Mesenchymal stem cell (in vitro differentiated cells and primary cell): ENCODE results near the gene SLC25A45.
A peak's percentile ranks its signal among the peaks of the same experiment; 100 is the strongest.

Experiments used
- DNase-seq: peaks from one replicate; pipeline ENCODE4 v3.0.0-alpha.2; 2013
- H2AFZ ChIP-seq: one replicate; pipeline ENCODE4 v1.6.1; 2013; ENCODE audit warnings: low read depth, mild to moderate bottlenecking, control low read depth, inconsistent platforms, low read length, moderate library complexity
- H2AK5ac ChIP-seq: 2 replicates; pipeline ENCODE4 v1.6.1; 2013; ENCODE audit warnings: low read length, moderate library complexity, mild to moderate bottlenecking, inconsistent platforms; ENCODE audit not compliant: severe bottlenecking
- H2BK120ac ChIP-seq: one replicate; pipeline ENCODE4 v1.6.1; 2013; ENCODE audit warnings: low read depth, mild to moderate bottlenecking, inconsistent platforms, low read length, moderate library complexity
- H2BK12ac ChIP-seq, 2 experiments: one replicate each; pipeline ENCODE4 v1.6.1; 2013; ENCODE audit warnings: inconsistent platforms in 2 of 2, low read length in 2 of 2, mild to moderate bottlenecking in 2 of 2, moderate library complexity in 2 of 2, control low read depth in 1 of 2
- H2BK15ac ChIP-seq: one replicate; pipeline ENCODE4 v1.6.1; 2013; ENCODE audit warnings: mild to moderate bottlenecking, low read depth, inconsistent platforms; ENCODE audit not compliant: poor library complexity, severe bottlenecking
- H2BK5ac ChIP-seq: 2 replicates; pipeline ENCODE4 v1.6.1; 2013; ENCODE audit warnings: low read depth, mild to moderate bottlenecking, low read length, control low read depth, inconsistent platforms; ENCODE audit not compliant: poor library complexity, severe bottlenecking
- H3K14ac ChIP-seq, 2 experiments: one replicate each; pipeline ENCODE4 v1.6.1; 2013; ENCODE audit warnings: inconsistent platforms in 2 of 2, low read length in 2 of 2, control low read depth in 1 of 2, mild to moderate bottlenecking in 1 of 2, moderate library complexity in 1 of 2
- H3K18ac ChIP-seq, 2 experiments: one replicate each; pipeline ENCODE4 v1.6.1; 2013; ENCODE audit warnings: inconsistent platforms in 2 of 2, low read length in 2 of 2, control low read depth in 1 of 2, low read depth in 1 of 2, mild to moderate bottlenecking in 1 of 2
- H3K23ac ChIP-seq, 2 experiments: one replicate each; pipeline ENCODE4 v1.6.1; 2013; ENCODE audit warnings: inconsistent platforms in 2 of 2, low read length in 2 of 2, mild to moderate bottlenecking in 2 of 2, moderate library complexity in 2 of 2, control low read depth in 1 of 2
- H3K27ac ChIP-seq: 2 replicates; pipeline ENCODE4 v1.5.1; 2013; ENCODE audit warnings: mild to moderate bottlenecking, moderate library complexity, low read length, control low read depth, inconsistent platforms; ENCODE audit not compliant: poor library complexity, severe bottlenecking
- H3K27me3 ChIP-seq, 2 experiments: 2 replicates each; pipeline versions ENCODE4 v1.6.1 to v1.7.0; 2013; ENCODE audit warnings: low read length in 2 of 2, mild to moderate bottlenecking in 2 of 2, moderate library complexity in 2 of 2, control low read depth in 1 of 2, inconsistent platforms in 1 of 2; ENCODE audit not compliant: control insufficient read depth in 1 of 2, insufficient read depth in 1 of 2
- H3K36me3 ChIP-seq, 2 experiments: 2 replicates each; pipeline versions ENCODE4 v1.6.1 to v1.7.0; 2013; ENCODE audit warnings: low read length in 2 of 2, control low read depth in 1 of 2, inconsistent platforms in 1 of 2, low read depth in 1 of 2, mild to moderate bottlenecking in 1 of 2; ENCODE audit not compliant: insufficient read depth in 2 of 2, control insufficient read depth in 1 of 2
- H3K4ac ChIP-seq, 2 experiments: one replicate each; pipeline ENCODE4 v1.6.1; 2013; ENCODE audit warnings: inconsistent platforms in 2 of 2, low read length in 2 of 2, mild to moderate bottlenecking in 2 of 2, moderate library complexity in 2 of 2, control low read depth in 1 of 2, low read depth in 1 of 2
- H3K4me1 ChIP-seq: 2 replicates; pipeline ENCODE4 v1.6.1; 2013; ENCODE audit warnings: low read depth, low read length, control low read depth; ENCODE audit not compliant: control insufficient read depth, insufficient read depth
- H3K4me2 ChIP-seq: 2 replicates; pipeline ENCODE4 v1.6.1; 2013; ENCODE audit warnings: low read length, mild to moderate bottlenecking, inconsistent platforms; ENCODE audit not compliant: poor library complexity, severe bottlenecking
- H3K4me3 ChIP-seq, 2 experiments: 2 replicates each; pipeline versions ENCODE4 v1.5.1 to v1.7.0; 2013; ENCODE audit warnings: low read length in 2 of 2, mild to moderate bottlenecking in 2 of 2, control low read depth in 1 of 2, low read depth in 1 of 2; ENCODE audit not compliant: insufficient read depth in 1 of 2
- H3K79me1 ChIP-seq: replicated peaks from 2 replicates; pipeline ENCODE4 v1.6.1; 2013; ENCODE audit warnings: mild to moderate bottlenecking, control low read depth, low read length, inconsistent platforms; ENCODE audit not compliant: poor library complexity, severe bottlenecking
- H3K9ac ChIP-seq: 2 replicates; pipeline ENCODE4 v1.7.0; 2013; ENCODE audit warnings: mild to moderate bottlenecking, low read length, moderate library complexity
- H3K9me3 ChIP-seq: 2 replicates; pipeline ENCODE4 v1.7.0; 2013; ENCODE audit warnings: mild to moderate bottlenecking, low read length; ENCODE audit not compliant: control insufficient read depth
- H4K8ac ChIP-seq: one replicate; pipeline ENCODE4 v1.6.1; 2013; ENCODE audit warnings: inconsistent platforms, mild to moderate bottlenecking, low read length, moderate library complexity
- H4K91ac ChIP-seq: one replicate; pipeline ENCODE4 v1.6.1; 2013; ENCODE audit warnings: mild to moderate bottlenecking, low read length, inconsistent platforms
- WGBS: methylation state at CpG from one replicate; pipeline ENCODE4 v1.1.7; 2013; ENCODE audit warnings: mixed read lengths; 5-methylcytosine and 5-hydroxymethylcytosine counted together

The SLC25A45 gene

GRCh38 chr11:65427691-65428577, 45.5 kb upstream of the SLC25A45 start:
- Histone ChIP-seq H3K18ac (peak overlapping the region in 1 of 2 experiments; percentile 42), H3K4me3 (peak overlapping the region; percentile 60 to 92), H3K4me2 (peak overlapping the region; percentile 25), H2BK12ac (no peak overlapping the region), H3K9me3 (no peaks in the 10 kb centered on the region), H3K79me1 (no peaks in the 10 kb centered on the region), H2AFZ (no peak overlapping the region), H3K27me3 (no peaks in the 10 kb centered on the region), H3K27ac (peak overlapping the region; percentile 84), H2AK5ac (no peak overlapping the region), H4K91ac (no peak overlapping the region), H2BK15ac (no peak overlapping the region), H3K14ac (peak overlapping the region in 1 of 2 experiments; percentile 59), H3K23ac (no peak overlapping the region), H3K4me1 (peaks cover 2% of the 10 kb centered on the region), H3K9ac (peak overlapping the region; percentile 99), H3K36me3 (peaks cover 7 to 96% of the 10 kb centered on the region in 2 experiments), H4K8ac (peak overlapping the region; percentile 35), H2BK120ac (no peak overlapping the region), H2BK5ac (no peak overlapping the region), H3K4ac (no peak overlapping the region)
- peak; percentile 90 for DNase-seq
- 82% methylated on average over 10 of the region's 11 CpGs for WGBS

GRCh38 chr11:65426839-65427690, 44.6 kb upstream of the SLC25A45 start:
- Histone ChIP-seq H4K91ac (peak overlapping the region; percentile 4), H3K4me3 (peak overlapping the region; percentile 60 to 92), H2BK15ac (no peak overlapping the region), H2AK5ac (no peak overlapping the region), H3K18ac (peak overlapping the region; percentile 34 to 73), H3K27me3 (no peaks in the 10 kb centered on the region), H2BK12ac (peak overlapping the region in 1 of 2 experiments; percentile 43), H3K79me1 (no peaks in the 10 kb centered on the region), H4K8ac (no peak overlapping the region), H3K9me3 (no peaks in the 10 kb centered on the region), H3K23ac (peak overlapping the region in 1 of 2 experiments; percentile 92), H2AFZ (no peak overlapping the region), H3K27ac (peak overlapping the region; percentile 84), H3K4ac (peak overlapping the region in 1 of 2 experiments; percentile 24), H3K4me1 (peaks cover 2% of the 10 kb centered on the region), H3K4me2 (peak overlapping the region; percentile 25), H3K14ac (peak overlapping the region in 1 of 2 experiments; percentile 94), H2BK120ac (no peak overlapping the region), H2BK5ac (no peak overlapping the region), H3K9ac (peak overlapping the region; percentile 99), H3K36me3 (peaks cover 7 to 87% of the 10 kb centered on the region in 2 experiments)
- 45% methylated on average over 10 of the region's 10 CpGs for WGBS
- DNase-seq = peak; percentile 88

DNA sequence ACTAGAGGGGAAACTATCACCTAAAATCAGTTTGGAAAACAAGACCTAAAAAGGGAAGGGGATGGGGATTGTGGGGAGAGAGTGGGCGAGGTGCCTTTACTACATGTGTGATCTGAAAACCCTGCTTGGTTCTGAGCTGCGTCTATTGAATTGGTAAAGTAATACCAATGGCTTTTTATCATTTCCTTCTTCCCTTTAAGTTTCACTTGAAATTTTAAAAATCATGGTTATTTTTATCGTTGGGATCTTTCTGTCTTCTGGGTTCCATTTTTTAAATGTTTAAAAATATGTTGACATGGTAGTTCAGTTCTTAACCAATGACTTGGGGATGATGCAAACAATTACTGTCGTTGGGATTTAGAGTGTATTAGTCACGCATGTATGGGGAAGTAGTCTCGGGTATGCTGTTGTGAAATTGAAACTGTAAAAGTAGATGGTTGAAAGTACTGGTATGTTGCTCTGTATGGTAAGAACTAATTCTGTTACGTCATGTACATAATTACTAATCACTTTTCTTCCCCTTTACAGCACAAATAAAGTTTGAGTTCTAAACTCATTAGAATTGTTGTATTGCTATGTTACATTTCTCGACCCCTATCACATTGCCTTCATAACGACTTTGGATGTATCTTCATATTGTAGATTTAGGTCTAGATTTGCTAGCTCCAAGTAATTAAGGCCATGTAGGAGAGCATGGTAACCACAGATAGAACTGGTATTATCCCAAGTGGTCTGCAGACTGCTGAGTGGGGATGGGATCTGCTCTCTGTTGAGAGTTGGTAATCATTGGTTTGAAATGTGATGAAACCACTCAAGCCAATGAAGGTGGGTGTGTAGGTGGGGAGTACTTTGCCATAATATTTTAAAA, 43.8 kb upstream of the SLC25A45 start:
- Histone ChIP-seq H2AFZ (no peak overlapping the region), H2AK5ac (no peak overlapping the region), H2BK120ac (no peak overlapping the region), H3K18ac (no peak overlapping the region), H3K9ac (peak overlapping the region; percentile 99), H3K4ac (no peak overlapping the region), H2BK12ac (no peak overlapping the region), H2BK5ac (no peak overlapping the region), H3K4me2 (peak overlapping the region; percentile 25), H3K23ac (no peak overlapping the region), H4K91ac (no peak overlapping the region), H3K4me3 (peak overlapping the region; percentile 37 to 92), H3K9me3 (no peaks in the 10 kb centered on the region), H2BK15ac (no peak overlapping the region), H3K27me3 (no peaks in the 10 kb centered on the region), H3K14ac (no peak overlapping the region), H3K4me1 (peaks cover 3% of the 10 kb centered on the region), H3K36me3 (peaks cover 7 to 78% of the 10 kb centered on the region in 2 experiments), H3K27ac (peak overlapping the region; percentile 84), H4K8ac (no peak overlapping the region), H3K79me1 (no peaks in the 10 kb centered on the region)
- DNase-seq = peak; percentile 88
- 12% methylated on average over 5 of the region's 9 CpGs for WGBS
